DOHH2 (cell line): ENCODE measurements around the gene CAB39L.

Experiments
- CTCF ChIP-seq: fragments of 200-600 bp; sonication (generic); IDR thresholded peaks from one replicate; pipeline ENCODE4 v1.5.1; 2014; ENCODE audit warnings: antibody characterized with exemption, mild to moderate bottlenecking, low read depth, low read length; ENCODE audit not compliant: poor library complexity, severe bottlenecking
- EZH2phosphoT487 ChIP-seq: fragments of 200-600 bp; sonication (generic); IDR thresholded peaks from 2 replicates; pipeline ENCODE4 v1.6.1; 2017; ENCODE audit warnings: borderline replicate concordance, mild to moderate bottlenecking, antibody characterized with exemption, low read length, moderate library complexity, mixed read lengths

- TF ChIP-seq CTCF (no peak), EZH2phosphoT487 (no peak)
Observed at GRCh38 chr13:49466292-49466838, 22.5 kb upstream of the CAB39L start.
